Measurements from ENCODE around the gene HS1BP3. TPM values are rescaled to one million over a fixed set of nuclear protein-coding genes. Genes with fewer than 3 reads are reported as not detected.

Gene HS1BP3
- total RNA-seq, 1 donor from 2014 or later, result 23.1 TPM

DNA sequence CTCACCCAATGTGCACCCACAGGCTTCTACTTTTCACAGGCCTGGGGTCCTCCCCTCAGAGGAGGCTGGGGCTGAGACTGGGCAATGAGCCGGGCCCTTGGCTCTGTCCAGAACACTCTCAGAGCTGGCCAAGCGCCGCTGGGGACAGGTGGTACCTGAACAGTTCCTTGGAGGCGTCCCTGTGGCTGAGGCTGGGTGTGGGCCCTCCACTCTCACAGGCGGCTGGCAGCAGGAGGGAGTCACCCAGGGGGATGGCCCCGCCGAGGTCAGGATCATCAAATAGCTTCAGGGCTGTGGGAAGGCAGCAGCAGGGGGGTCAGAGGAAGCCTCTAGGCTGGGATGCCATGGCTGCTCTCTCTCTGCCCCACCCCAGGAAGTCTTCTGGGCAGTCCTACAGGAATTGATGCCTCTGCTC, 27.1 kb downstream of the HS1BP3 start:
- Histone ChIP-seq H3K36me3 (peaks cover 0 to 34% of the 10 kb centered on the region in 2 donors), H3K27ac (no peak overlapping the region), H3K9me3 (no peaks in the 10 kb centered on the region), H3K27me3 (no peaks in the 10 kb centered on the region), H3K4me3 (no peak overlapping the region), H3K4me1 (peaks cover 35% of the 10 kb centered on the region)
- intact Hi-C loops (cut with DNase I), result no loop called here
- TF ChIP-seq POLR2A (IDR thresholded peaks at IDR 0.05) (no peak), POLR2AphosphoS5 (IDR thresholded peaks at IDR 0.05; ENCODE audit: insufficient read depth in 1 of 2, low read depth in 1 of 2) (no peak)
- TF ChIP-seq, protein P1, sequence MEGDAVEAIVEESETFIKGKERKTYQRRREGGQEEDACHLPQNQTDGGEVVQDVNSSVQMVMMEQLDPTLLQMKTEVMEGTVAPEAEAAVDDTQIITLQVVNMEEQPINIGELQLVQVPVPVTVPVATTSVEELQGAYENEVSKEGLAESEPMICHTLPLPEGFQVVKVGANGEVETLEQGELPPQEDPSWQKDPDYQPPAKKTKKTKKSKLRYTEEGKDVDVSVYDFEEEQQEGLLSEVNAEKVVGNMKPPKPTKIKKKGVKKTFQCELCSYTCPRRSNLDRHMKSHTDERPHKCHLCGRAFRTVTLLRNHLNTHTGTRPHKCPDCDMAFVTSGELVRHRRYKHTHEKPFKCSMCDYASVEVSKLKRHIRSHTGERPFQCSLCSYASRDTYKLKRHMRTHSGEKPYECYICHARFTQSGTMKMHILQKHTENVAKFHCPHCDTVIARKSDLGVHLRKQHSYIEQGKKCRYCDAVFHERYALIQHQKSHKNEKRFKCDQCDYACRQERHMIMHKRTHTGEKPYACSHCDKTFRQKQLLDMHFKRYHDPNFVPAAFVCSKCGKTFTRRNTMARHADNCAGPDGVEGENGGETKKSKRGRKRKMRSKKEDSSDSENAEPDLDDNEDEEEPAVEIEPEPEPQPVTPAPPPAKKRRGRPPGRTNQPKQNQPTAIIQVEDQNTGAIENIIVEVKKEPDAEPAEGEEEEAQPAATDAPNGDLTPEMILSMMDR (IDR thresholded peaks at IDR 0.05), result no peak
- no peak for DNase-seq (ENCODE audit: extremely low spot score in 2 of 2)

DNA sequence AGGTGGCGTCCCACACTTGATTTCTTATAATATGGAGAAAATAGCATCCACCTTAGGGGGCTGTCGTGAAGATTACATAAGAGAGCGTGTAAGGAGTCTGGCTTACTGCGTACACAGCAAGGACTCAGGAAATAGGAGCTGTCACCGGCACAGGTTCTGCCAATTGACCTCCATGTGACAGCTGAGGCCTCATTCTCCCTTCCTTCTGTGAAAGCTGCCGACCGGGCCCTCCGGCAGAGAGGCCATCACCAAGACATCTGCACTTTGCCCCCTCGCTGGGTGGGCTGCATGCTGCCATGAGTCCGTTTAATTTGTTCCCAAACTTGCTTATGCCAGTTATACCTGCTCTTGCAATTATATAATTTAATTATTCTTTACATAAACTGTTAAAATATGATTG, 27.7 kb downstream of the HS1BP3 start:
- intact Hi-C loops (cut with DNase I), result no loop called here
- H3K36me3 ChIP-seq, result peaks cover 0 to 34% of the 10 kb centered on the region in 2 donors
- H3K9me3 ChIP-seq, result no peaks in the 10 kb centered on the region
- H3K27ac ChIP-seq, result no peak overlapping the region
- DNase-seq (ENCODE audit: extremely low spot score in 2 of 2), result no peak
- TF ChIP-seq POLR2AphosphoS5 (IDR thresholded peaks at IDR 0.05; ENCODE audit: insufficient read depth in 1 of 2, low read depth in 1 of 2) (no peak), POLR2A (IDR thresholded peaks at IDR 0.05) (no peak)
- TF ChIP-seq, protein P1 (IDR thresholded peaks at IDR 0.05), result no peak
- H3K4me1 ChIP-seq, result peaks cover 40% of the 10 kb centered on the region
- no peaks in the 10 kb centered on the region for H3K27me3 ChIP-seq
- no peak overlapping the region for H3K4me3 ChIP-seq

DNA sequence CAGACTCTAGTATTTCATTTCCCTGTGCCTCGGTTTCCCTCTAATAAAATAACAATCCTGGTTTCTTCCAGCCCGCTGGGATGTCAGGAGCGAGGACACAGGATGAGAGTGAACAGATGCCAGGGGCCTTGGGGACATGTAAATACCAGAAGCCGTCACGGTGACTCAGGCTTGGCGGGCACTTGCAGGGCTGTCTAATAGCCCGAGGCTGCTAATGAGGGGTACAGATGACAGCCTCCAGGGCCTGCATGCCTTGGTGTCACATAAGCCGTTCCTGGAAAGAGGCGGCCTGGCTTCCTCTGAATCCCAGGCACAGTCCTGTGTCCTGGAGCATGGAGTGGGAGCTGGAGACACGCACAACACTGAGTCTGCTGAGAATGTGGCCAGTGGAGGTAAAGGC, 28.2 kb downstream of the HS1BP3 start:
- Histone ChIP-seq H3K27ac (no peak overlapping the region), H3K36me3 (peaks cover 0 to 34% of the 10 kb centered on the region in 2 donors), H3K4me1 (peaks cover 45% of the 10 kb centered on the region), H3K4me3 (no peak overlapping the region), H3K27me3 (no peaks in the 10 kb centered on the region), H3K9me3 (no peaks in the 10 kb centered on the region)
- TF ChIP-seq POLR2A (IDR thresholded peaks at IDR 0.05), result no peak
- TF ChIP-seq POLR2AphosphoS5 (IDR thresholded peaks at IDR 0.05; ENCODE audit: insufficient read depth in 1 of 2, low read depth in 1 of 2), result no peak
- TF ChIP-seq, protein P1 (IDR thresholded peaks at IDR 0.05), result no peak
- no peak for DNase-seq (ENCODE audit: extremely low spot score in 2 of 2)
- intact Hi-C loops (cut with DNase I), result no loop called here

DNA sequence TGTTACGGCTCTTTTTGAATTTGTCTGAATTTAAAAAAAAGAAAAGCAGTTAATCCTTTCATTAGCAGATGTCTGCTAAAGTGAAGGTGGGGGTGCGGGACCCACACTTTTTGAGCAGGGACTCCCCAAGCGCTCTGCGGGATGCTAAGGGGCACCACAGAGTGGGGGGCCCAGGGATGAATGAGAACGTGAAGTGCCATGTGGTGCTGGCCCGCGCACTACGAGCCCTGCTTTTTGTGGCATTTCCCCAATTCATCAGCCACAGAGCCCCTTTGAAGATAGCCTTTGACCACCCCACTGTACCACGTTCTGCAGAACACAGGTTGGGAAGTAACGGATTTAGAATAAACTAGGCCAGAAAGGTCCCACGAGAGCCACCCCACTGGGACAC, 28.6 kb downstream of the HS1BP3 start:
- H3K9me3 ChIP-seq, result no peaks in the 10 kb centered on the region
- no peaks in the 10 kb centered on the region for H3K27me3 ChIP-seq
- TF ChIP-seq POLR2AphosphoS5 (IDR thresholded peaks at IDR 0.05; ENCODE audit: insufficient read depth in 1 of 2, low read depth in 1 of 2) (no peak), POLR2A (IDR thresholded peaks at IDR 0.05) (no peak)
- TF ChIP-seq, protein P1 (IDR thresholded peaks at IDR 0.05), result no peak
- intact Hi-C loops (cut with DNase I), result no loop called here
- H3K4me3 ChIP-seq, result no peak overlapping the region
- DNase-seq (ENCODE audit: extremely low spot score in 2 of 2), result no peak
- H3K27ac ChIP-seq, result no peak overlapping the region
- peaks cover 50% of the 10 kb centered on the region for H3K4me1 ChIP-seq
- H3K36me3 ChIP-seq, result peaks cover 0 to 34% of the 10 kb centered on the region in 2 donors

DNA sequence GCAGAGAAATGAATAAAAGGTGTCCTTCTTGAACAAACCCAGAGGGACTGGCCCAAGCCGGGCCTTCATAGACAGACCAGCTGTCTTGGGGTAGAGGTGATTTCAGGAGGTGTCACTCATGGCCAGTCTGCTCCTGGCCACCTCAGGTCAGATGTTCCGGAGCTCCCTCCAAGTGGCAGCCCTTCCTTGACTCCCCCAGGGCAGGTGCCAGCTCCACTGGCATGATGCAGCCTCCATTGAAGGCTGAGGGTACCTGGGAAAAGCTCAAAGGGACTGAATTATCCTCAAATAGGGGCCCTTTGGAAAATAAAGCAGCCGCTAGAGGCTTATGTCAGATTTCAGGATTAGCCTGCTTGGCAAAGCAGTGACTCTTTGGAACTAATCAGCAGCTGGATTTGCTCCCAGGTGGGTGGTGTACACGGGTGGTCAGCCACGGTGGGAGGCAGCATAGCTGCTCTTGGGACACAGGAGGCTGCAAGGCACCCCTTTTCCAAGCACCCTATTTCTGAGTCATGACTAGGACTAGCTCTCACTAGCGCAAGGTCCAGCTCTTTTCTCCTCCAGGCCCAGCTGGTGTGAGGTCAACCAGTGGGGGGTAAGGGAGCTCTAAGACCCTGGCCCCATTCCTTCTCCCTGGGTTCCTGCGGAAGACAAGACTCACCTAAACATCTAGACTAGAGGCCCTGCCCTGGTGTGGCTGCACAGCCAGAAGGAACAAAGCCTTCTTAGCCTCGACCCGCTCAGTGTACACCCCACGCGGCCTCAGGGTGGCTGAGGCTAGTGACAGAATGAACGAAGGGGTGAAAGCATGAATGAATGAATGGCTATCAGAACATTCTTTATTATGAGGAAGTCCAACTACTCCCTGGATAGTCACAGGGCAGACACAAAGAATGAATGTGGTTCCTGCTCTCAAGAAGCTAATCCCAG, 29.3 kb downstream of the HS1BP3 start:
- H3K27me3 ChIP-seq, result no peaks in the 10 kb centered on the region
- no peak for DNase-seq (ENCODE audit: extremely low spot score in 2 of 2)
- H3K27ac ChIP-seq, result peak overlapping the region; percentile 97
- intact Hi-C loops (cut with DNase I), result no loop called here
- H3K4me1 ChIP-seq, result peaks cover 56% of the 10 kb centered on the region
- H3K4me3 ChIP-seq, result no peak overlapping the region
- TF ChIP-seq POLR2A (IDR thresholded peaks at IDR 0.05), result no peak
- TF ChIP-seq, protein P1 (IDR thresholded peaks at IDR 0.05), result no peak
- no peak for TF ChIP-seq POLR2AphosphoS5 (IDR thresholded peaks at IDR 0.05; ENCODE audit: insufficient read depth in 1 of 2, low read depth in 1 of 2)
- H3K9me3 ChIP-seq, result no peaks in the 10 kb centered on the region
- H3K36me3 ChIP-seq, result peaks cover 0 to 34% of the 10 kb centered on the region in 2 donors
